Superior temporal gyrus (tissue), 1 donor: ENCODE results near the gene SCN8A.
"Not testable (repeated sequence)": the region's sequence is repeated elsewhere in the genome, so short reads cannot be mapped to it uniquely, and the experiment has no call there.

Source experiments
- DNase-seq: peaks from one replicate; pipeline ENCODE4 v3.0.0-alpha.2; 2016; ENCODE audit errors: extremely low spot score

The SCN8A gene

DNA sequence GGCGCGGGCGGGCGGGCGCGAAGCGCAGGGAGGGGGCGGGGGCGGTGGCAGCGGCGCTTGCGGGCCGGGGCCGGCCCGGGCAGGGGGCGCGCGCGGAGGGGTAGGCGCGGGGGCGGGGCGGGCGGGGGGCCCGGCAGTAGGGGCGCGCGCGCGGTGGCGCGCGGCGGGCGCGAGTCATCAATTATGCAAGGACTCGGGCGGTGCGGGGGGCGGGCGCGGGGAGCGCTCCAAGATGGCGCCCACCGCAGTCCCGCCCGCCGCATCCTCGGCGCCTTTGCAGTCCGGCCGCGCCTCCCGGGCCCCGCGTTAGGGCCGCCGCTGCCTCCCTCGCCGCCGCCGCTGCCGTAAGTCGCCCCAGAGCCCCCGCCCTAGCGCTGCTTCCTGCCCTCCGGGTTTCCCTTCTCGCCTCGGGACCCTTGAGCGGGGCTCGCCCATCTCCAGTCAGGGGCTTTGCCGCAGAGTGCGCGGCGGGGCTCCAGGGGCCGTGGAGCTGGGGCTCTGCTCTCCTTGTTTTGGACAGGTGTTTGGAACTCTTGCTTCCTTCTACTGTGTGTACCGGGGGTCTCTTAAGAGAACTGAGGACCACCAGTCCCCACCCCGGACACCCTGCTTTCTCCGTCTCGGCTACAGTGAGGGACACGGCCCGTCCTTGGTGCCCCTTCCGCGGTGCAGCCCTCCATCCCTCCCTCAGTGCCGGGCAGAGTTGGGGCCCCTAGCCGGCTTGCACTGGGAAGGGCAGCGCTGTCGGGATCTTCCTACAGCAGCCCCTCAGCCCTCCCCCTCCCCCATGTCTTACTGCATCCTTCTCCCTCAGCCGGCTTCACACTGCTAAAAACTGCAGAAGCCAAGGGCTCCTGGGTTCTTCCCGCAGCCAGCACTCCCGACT is at the start of gene SCN8A:
SCN8A (plus strand) TSS at position 218 of the 886 bp plus-strand sequence. CDS start 71,585 bp downstream, outside the sequence.
- DNase-seq = no peak

DNA sequence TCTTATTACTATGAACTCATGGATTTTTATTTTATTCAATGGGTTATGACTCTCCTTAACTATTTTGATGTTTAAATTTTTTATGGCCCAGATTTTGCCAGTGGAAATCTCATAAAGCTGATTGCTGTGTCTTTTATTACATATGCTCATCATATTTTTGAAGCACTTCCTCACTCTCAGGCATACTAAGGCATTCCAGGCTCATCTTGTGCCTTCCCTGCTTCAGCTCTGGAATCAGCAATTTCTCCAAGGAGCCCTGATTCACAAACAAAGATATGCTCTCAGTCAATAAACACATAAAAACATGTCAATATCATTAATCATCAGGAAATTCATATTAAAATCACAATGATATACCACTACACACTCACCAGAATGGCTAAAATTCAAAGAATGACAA is 44.9 kb upstream of the SCN8A start:
- no peak for DNase-seq

DNA sequence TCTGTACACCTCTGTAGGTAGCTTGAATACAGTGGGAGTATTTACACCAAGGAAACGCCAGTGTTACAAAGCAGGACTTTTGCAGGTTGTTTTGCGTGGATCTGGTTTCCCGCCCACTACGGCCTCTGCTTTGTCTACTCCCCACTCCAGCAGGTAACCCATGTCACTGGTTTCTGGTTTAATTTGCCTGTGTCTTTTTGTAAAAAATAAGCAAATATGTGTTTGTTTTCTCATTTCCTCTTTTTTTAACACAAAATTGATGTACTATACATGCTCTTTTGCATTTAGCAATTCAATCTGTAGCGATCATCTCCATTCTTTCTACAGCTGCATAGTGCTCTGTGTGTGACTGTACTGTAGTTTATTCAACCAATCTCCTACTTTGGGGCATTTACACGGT is 43.4 kb upstream of the SCN8A start:
- DNase-seq = no peak

DNA sequence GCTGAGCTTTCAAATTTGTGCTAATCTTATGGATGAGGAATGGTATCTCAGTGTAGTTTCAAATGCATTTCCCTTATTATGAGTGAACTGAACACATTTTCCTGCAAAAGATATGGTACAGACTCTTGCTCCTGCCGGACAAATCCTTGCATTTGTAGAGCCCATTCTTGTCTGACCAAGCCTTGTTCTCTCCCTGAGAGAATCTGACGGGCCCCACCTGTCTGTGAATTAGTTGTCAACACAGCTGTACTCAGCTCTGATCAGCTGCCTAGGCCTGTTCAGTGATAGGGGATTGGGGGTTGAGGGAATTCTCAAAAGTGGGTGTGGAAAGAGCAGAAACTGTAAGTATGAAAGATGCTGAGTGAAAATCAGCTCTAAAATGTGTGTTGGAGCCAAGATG is 42.8 kb upstream of the SCN8A start:
- DNase-seq = no peak

DNA sequence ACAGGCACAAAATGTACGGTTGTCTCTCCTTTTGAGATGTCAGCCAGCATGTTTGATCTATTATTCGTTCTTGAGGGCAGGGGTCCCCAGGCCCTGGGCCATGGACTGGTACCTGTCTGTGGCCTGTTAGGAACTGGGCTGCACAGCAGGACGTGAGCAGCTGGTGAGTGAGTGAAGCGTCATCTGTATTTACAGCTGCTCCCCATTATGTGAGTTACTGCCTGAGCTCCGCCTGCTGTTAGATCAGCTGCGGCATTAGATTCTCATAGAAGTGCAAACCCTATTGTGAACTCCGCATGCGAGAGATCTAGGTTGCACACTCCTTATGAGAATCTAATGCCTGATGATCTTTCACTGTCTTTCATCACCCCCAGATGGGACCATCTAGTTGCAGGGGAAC is 41.4 kb upstream of the SCN8A start:
- no peak for DNase-seq

DNA sequence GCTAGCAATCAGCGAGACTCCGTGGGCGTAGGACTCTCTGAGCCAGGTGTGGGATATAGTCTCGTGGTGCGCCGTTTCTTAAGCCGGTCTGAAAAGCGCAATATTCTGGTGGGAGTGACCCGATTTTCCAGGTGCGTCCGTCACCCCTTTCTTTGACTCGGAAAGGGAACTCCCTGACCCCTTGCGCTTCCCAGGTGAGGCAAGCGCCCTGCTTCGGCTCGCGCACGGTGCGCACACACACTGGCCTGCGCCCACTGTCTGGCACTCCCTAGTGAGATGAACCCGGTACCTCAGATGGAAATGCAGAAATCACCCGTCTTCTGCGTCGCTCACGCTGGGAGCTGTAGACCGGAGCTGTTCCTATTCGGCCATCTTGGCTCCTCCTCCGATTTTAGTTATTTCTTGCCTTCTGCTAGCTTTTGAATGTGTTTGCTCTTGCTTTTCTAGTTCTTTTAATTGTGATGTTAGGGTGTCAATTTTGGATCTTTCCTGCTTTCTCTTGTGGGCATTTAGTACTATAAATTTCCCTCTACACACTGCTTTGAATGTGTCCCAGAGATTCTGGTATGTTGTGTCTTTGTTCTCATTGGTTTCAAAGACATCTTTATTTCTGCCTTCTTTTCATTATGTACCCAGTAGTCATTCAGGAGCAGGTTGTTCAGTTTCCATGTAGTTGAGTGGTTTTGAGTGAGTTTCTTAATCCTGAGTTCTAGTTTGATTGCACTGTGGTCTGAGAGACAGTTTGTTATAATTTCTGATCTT is 22.6 kb upstream of the SCN8A start:
- not testable (repeated sequence) for DNase-seq

DNA sequence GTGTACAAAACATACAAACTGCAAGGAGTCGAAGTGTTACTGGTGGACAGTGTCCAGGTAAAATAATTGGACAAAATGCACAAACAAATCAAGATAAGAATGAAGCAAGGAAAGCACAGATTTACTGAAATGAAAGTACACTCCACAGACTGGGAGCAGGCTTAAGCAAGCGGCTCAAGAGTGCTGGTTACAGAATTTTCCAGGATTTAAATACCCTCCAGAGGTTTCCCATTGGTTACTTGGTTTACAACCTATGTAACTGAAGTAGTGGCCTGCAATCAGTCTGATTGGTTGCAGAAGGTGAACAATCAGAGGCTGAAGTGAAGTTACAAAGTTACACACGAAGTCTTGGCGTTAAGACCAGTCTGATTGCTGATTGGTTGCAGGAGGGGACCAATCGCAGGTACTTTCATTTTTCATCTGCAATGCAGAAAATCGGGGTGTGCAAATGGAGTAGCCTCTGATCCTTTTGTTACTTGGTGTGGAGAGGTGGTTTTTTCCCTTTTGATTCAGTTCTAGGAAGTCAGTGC is 11.6 kb upstream of the SCN8A start:
- DNase-seq = no peak

DNA sequence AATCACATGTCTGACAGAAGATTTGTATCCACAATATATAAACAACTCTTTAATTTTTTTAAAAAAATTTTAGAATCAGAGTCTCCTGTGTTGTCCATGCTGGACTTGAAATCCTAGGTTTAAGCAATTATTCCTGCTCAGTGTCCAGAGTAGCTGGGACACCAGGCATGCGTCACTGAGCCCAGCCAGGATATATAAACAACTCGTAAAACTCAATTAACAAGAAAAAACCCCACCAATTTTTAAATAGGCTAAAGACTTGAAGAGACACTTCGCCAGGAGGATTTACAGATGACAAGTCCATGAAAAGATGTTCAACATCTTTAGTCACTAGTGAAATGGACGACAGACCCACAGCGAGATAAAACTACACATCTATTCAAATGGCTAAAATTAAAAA is 2.0 kb upstream of the SCN8A start:
- DNase-seq = no peak

DNA sequence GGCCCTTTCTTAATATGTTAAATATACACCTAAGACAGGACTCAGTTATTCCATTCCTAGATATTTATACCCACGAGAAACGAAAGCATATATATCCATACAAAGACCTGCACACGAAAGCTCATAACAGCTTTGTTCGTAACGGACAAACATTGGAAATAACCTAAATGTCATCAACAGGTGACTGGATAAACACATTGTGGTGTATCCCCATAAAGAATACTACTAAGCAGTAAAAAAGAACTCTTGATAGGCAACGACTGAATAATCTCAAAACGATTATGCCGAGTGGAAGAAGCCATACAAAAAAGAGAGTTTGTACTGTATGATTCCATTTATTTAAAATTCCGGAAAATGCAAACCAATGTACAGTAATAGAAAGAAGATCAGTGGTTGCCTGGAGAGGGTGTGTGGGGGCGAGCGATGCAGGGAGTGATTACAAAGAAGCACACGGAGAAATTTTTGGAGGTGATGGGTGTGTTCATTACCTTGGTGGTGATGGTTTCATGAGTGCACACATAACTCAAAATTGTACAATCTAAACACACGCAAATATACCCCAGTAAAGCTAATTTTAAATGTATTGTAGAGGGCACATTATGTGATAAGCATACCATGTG is 1.4 kb upstream of the SCN8A start:
- no peak for DNase-seq

DNA sequence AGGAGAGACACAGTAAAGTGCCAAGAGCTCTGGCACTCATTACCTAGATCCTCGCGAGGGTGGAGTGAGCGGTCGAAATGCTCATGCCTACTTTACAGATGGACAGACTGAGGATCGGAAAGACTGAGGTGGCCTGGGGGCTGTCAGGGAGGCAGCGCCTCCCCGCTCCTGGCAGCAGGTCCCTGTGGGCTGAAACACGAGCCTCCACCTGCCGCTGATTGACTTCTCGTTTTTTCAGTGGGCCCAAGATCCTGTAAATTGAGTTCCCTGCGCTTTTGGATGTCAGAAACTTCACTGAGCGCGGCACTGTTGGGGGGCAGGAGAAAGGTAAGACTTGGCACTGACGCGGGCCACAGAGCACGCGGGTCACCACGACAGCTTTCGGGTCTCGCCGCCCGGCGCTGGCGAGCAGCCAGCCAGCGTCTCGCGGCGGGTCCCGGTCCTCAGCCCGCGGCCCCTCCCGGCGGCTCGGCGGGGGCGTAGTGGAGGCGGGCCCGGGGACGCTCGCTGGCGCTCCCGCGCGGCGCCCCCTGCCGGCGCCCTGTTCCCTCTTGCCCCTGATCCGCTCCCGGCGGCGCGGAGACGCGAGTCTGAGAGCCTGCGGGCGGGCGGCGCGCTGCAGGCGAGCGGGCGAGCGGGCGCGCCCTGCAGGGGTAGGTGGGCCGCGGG is 552 bp upstream of the SCN8A start:
- DNase-seq = peak; percentile 54

DNA sequence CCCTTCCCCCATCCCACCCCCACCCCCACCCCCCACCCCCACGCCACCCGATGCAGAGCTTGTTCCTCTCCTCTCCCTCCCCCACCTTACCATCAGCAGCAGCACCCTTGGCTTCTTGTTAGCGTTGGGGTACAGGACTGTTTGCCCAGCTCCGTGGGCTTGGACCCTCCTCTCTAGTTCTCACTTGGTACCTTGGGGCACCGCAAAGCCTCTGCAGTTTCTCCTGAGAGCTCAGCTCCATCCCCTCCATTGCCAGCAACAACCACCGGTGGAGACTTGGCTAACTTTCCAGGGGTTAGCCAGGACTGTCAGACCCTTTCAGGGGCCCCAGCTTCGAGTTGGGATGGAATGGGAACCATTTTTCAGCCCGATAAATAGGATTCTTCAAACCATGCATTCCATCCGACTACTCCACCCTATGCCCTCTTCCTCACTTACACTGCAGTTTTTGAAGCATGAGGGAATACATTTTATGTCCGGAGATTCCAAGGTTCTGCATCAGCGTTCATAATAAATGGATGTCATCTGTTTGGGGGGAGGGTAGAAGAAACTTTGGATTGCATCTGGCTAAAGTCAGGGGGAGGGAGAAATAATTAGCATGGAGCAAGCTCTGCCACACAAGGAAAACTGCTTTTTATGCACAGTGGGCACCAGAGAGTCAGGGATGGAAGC is 1.1 kb downstream of the SCN8A start:
- DNase-seq = no peak

DNA sequence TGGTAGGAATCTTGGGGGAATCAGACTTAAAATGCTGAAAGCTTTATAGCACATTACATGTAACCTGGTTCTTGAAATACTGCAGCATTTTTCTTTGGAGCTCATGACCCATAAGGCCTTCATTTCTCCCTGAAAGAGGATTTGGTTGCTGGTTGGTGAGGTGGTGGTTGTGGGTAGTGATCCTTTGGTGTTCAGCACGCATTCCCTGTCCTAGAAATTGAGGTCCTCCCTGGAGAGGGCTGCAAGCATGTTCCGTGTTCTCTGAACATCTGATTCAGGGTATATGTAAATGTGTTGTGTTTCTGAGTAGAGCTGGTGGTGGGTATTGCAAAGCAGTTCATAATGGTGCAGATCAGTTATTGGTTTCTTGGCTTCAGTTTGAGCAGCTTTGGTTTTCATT is 2.0 kb downstream of the SCN8A start:
- peak; percentile 40 for DNase-seq

DNA sequence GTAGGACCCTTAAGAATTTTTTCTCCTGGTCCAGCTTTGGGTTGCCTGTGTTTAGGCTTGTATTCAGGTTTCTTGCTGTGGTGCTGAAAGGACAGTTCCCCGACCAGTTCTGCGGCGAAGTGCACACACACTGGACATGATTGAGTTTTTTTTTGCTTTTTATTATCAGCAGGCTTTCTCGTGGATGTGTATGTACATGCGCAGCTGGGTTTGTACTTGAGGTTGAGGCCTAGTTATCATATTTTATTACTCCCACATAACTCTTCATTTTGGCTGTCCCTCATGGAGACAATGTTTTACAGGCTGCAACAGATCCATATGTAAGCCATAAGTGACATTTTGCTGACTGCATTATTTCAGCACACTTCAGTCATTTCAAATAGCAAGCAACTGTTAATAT is 2.5 kb downstream of the SCN8A start:
- DNase-seq = peak; percentile 32

DNA sequence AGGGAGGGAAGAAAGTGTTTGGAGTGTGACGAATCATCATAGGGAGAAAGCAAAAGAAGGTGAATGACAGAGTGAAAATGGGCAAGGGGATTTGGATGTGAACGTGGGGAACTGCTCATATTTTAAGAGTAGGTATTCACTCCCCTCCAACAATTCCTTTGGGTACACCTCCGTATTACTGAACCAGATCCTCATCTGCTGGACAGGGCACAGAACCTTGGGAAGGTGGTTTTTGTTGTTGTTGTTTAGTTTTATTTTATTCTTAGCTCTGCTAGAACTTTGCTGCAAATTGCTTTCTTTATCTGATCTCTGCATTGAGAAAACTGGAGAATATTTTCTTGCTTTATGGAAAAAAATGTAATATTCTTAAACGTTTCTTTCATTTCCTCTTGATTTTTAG is 7.1 kb downstream of the SCN8A start:
- no peak for DNase-seq

DNA sequence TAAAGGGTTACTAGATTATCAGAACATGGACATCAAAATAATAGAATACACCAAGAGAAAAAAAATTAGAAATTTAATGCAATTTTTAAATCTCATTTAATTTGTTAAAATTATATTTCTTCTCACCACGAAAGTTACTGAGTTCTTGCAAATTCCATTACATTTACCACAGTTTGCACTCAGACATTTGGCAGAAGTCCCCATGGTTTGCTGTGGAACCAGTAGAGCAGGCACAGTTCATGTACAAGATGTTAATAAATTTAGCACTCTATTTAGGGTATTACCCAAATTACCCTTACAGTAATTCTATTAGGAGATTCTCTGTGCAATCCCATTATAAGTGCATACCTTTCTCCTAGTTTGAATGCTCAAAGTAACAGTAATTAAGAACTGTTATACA is 9.7 kb downstream of the SCN8A start:
- DNase-seq = no peak

DNA sequence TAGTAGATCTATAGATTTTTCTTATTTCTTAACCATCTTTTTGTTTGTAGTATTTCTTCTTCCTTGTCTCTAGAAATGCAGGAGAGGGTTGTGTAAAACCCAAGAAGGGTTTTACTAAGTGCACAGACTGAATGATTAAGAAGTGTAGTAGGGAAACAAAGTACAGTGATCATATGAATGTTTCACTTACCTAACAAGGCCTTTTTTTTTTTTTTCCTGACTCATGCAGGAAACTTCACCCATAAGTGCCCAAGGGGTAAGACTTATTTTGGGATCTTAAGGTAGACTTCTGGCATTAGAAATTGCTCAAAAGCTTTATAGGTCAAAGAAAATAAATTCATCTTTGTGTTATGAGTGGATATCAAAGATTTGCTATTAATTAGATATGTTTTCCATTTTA is 10.2 kb downstream of the SCN8A start:
- DNase-seq = no peak

DNA sequence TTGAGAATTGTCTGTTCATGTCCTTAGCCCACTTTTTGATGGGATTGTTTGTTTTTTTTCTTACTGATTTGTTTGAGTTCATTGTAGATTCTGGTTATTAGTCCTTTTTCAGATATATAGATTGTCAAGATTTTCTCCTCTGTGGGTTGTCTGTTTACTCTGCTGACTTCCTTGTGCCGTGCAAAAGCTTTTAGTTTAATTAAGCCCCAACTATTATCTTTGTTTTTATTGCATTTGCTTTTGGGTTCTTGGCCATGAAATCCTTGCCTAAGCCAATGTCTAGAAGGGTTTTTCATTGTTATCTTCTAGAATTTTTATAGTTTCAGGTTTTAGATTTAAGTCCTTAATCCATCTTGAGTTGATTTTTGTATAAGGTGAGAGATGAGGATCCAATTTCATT is 14.9 kb downstream of the SCN8A start:
- DNase-seq = not testable (repeated sequence)

DNA sequence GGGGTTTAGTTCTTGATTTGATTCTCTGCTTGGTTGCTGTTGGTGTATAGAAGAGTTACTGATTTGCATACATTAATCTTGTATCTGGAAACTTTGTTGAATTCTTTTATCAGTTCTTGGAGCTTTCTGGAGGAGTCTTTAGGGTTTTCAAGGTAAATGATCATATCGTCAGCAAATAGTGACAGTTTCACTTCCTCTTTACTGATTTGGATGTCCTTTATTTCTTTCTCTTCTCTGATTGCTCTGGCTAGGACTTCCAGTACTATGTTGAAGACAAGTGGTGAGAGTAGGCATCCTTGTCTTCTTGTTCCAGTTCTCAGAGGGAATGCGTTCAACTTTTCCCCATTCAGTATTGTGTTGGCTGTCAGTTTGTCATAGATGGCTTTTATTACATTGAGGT is 16.2 kb downstream of the SCN8A start:
- DNase-seq = not testable (repeated sequence)

DNA sequence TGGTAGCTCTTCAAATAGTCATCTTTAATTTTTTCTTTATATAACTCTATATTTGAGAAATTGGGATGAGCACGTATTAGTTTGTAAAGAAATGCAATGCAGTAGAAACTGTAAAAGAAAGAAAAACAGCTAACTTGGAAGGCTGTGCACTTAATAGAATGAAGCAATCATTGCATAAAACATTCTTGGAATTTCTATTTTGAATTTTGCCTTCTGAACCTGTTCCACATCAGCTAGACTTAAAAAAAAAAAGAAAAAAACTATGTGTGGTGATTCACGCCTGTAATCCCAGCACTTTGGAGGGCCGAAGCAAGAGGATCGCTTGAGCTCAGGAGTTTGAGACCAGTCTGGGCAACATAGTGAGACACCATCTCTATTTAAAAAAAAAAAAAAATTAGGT is 29.4 kb downstream of the SCN8A start:
- DNase-seq = no peak

DNA sequence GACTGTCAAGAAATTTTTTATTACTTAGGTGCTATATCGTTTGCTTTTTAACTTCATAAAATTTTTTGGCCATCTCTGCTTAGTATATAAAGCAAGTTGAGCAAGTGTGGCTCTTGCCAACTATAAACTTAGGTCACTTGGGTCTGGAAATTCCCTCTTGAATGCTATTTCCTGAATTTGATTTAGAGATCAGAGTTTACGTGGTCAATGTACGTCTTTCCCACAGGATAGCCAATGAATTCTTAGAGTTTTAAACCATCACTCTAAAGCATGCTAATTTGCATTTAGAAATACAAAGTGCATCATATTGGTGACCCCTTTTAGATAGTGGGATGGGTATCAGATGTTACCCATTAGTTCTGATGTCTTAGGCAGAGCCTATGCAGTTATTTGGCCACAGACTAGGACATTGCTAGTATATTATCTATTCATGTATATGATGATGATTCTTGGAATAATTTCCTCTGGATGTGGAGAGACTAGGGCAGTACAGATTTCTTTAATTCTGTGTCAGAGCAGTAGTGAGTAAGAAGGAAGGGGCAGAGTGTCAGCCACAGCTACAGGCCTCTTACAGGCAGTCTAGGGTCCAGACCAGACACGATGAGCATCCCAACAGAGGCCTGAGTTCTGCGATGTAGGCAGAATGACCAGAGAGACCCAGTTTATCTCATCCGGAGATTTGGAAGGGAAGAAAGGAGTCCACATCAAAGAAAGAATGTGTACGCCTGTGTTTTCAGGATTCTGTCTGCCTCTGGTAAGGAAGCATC is 30.3 kb downstream of the SCN8A start:
- no peak for DNase-seq
